ENCODE results near the gene NFAM1.

GRCh38 chr22:42360348-42360747 is 71.9 kb downstream of the NFAM1 start:
- TF ChIP-seq CTCF (IDR thresholded peaks at IDR 0.05), result no peak
- no peak for TF ChIP-seq POLR2A (IDR thresholded peaks at IDR 0.05)
